ENCODE results near the gene ELFN2.

Gene ELFN2

DNA sequence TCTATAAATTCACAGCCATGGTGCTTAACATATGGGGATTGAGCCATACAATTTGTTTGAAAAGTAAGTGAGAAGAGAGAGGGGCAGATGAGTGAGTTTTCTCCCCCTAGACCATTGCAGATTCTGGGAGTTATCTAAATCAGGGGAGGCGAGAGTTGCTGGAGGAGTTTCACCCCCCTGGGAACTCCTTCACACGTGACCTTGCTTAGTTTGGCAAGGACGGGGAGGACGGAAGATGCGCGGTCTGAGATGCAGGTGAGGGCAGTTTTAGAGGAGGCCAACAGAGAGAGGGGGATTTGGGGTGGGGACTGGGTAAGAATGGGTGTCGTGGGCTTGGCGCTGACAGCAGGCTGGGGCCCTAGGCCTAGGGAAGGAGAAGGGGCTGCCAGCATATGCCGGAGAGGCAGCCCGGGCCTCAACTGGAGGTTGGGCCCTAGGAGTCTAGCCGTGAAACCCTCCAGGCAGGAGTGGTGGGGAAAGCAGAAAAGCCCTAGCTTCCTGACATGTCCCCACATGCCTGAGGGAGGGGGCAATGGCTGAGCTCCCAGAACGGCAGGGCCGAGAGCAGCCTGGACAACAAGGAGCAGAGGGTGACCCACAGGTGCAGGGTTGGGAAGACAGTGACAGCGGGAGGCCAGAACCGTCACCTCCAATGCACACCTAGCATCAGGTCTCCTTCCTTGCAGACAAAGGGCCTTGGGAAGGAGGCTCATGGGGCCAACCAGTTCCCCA is 63.9 kb downstream of the ELFN2 start:
- Histone ChIP-seq H3K9me3 (ENCODE audit: control insufficient read depth, low read length) (no peaks in the 10 kb centered on the region), H3K79me2 (no peaks in the 10 kb centered on the region), H3K4me3 (ENCODE audit: low read depth, low read length) (no peak overlapping the region), H3K36me3 (ENCODE audit: control insufficient read depth, insufficient read depth, low read length) (no peaks in the 10 kb centered on the region), H2AFZ (no peak overlapping the region), H3K9ac (no peak overlapping the region), H3K4me1 (no peaks in the 10 kb centered on the region), H3K27me3 (ENCODE audit: control insufficient read depth, insufficient read depth, low read length) (no peaks in the 10 kb centered on the region), H3K4me2 (ENCODE audit: low read length) (no peak overlapping the region), H3K27ac (no peak overlapping the region)
- TF ChIP-seq, protein P1, sequence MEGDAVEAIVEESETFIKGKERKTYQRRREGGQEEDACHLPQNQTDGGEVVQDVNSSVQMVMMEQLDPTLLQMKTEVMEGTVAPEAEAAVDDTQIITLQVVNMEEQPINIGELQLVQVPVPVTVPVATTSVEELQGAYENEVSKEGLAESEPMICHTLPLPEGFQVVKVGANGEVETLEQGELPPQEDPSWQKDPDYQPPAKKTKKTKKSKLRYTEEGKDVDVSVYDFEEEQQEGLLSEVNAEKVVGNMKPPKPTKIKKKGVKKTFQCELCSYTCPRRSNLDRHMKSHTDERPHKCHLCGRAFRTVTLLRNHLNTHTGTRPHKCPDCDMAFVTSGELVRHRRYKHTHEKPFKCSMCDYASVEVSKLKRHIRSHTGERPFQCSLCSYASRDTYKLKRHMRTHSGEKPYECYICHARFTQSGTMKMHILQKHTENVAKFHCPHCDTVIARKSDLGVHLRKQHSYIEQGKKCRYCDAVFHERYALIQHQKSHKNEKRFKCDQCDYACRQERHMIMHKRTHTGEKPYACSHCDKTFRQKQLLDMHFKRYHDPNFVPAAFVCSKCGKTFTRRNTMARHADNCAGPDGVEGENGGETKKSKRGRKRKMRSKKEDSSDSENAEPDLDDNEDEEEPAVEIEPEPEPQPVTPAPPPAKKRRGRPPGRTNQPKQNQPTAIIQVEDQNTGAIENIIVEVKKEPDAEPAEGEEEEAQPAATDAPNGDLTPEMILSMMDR (IDR thresholded peaks at IDR 0.05), result no peak

DNA sequence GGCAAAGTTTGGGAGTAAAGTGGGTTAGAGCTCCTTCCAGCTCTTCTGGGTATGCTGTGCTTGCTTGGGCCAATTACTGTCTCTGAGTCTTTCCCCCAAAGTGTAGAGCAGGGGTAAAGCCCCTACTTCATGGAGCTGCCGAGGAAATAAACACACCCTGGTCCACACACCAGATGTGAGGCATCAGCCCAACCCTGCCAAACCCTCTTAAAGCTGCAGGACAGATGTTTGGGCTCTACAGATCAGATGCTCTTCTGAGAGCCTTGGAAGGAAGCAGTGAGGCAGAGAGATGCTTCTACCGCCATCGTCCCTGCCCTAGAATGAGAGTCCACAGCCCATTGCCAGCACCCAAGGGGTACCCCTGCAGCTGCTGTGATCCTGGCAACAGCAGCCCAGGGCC is 64.7 kb downstream of the ELFN2 start:
- Histone ChIP-seq H2AFZ (no peak overlapping the region), H3K27ac (no peak overlapping the region), H3K9ac (no peak overlapping the region), H3K79me2 (no peaks in the 10 kb centered on the region), H3K9me3 (ENCODE audit: control insufficient read depth, low read length) (no peaks in the 10 kb centered on the region), H3K4me3 (ENCODE audit: low read depth, low read length) (no peak overlapping the region), H3K4me2 (ENCODE audit: low read length) (no peak overlapping the region), H3K36me3 (ENCODE audit: control insufficient read depth, insufficient read depth, low read length) (no peaks in the 10 kb centered on the region), H3K27me3 (ENCODE audit: control insufficient read depth, insufficient read depth, low read length) (no peaks in the 10 kb centered on the region), H3K4me1 (no peaks in the 10 kb centered on the region)
- TF ChIP-seq, protein P1 (IDR thresholded peaks at IDR 0.05), result no peak

DNA sequence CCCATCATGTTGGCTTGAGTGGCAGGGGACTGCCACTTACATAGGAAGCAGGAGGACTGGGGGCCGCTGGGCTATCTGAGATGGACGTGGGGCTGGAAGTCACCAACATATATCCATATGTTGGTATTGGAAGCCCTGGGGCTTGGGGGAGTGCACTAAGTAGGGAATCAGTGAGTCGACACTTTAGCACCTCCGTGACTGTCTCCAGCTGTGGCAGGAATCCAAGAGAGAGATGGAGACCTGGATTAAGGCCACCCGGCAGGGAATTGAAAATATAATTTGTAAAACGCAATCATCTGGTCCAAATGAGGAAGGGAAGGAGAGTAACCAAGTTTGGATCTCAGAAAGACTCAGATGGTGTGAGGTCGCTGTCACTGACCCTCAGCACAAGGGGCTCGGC is 68.4 kb downstream of the ELFN2 start:
- H3K79me2 ChIP-seq, result no peaks in the 10 kb centered on the region
- H3K4me1 ChIP-seq, result no peaks in the 10 kb centered on the region
- TF ChIP-seq, protein P1 (IDR thresholded peaks at IDR 0.05), result no peak
- no peak overlapping the region for H2AFZ ChIP-seq
- H3K4me3 ChIP-seq (ENCODE audit: low read depth, low read length), result no peak overlapping the region
- H3K9me3 ChIP-seq (ENCODE audit: control insufficient read depth, low read length), result no peaks in the 10 kb centered on the region
- no peak overlapping the region for H3K9ac ChIP-seq
- no peak overlapping the region for H3K27ac ChIP-seq
- H3K4me2 ChIP-seq (ENCODE audit: low read length), result no peak overlapping the region
- H3K27me3 ChIP-seq (ENCODE audit: control insufficient read depth, insufficient read depth, low read length), result no peaks in the 10 kb centered on the region
- no peaks in the 10 kb centered on the region for H3K36me3 ChIP-seq (ENCODE audit: control insufficient read depth, insufficient read depth, low read length)

DNA sequence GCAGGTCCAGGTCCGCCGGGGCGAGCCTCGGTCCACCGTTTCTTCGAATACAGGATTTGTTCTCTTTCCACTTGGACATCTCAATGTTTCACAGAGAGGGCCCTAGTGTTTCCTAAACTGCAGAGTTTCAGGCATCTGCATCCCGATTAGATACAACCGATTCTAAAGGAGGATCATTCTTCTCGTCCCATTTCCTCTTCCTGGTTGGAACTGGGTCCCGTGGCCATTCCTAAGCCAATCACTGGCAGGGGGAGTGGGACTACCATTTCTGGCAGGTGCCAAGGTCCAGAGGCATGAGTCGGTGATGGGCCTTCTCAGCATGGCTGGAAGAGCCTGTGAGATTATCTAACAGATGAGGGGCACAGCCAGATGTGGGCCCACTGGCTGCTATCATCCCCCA is 68.9 kb downstream of the ELFN2 start:
- Histone ChIP-seq H3K9me3 (ENCODE audit: control insufficient read depth, low read length) (no peaks in the 10 kb centered on the region), H3K4me2 (ENCODE audit: low read length) (no peak overlapping the region), H2AFZ (no peak overlapping the region), H3K27me3 (ENCODE audit: control insufficient read depth, insufficient read depth, low read length) (no peaks in the 10 kb centered on the region), H3K36me3 (ENCODE audit: control insufficient read depth, insufficient read depth, low read length) (no peaks in the 10 kb centered on the region), H3K9ac (no peak overlapping the region), H3K4me3 (ENCODE audit: low read depth, low read length) (no peak overlapping the region), H3K27ac (no peak overlapping the region), H3K79me2 (no peaks in the 10 kb centered on the region), H3K4me1 (no peaks in the 10 kb centered on the region)
- TF ChIP-seq, protein P1 (IDR thresholded peaks at IDR 0.05), result no peak

DNA sequence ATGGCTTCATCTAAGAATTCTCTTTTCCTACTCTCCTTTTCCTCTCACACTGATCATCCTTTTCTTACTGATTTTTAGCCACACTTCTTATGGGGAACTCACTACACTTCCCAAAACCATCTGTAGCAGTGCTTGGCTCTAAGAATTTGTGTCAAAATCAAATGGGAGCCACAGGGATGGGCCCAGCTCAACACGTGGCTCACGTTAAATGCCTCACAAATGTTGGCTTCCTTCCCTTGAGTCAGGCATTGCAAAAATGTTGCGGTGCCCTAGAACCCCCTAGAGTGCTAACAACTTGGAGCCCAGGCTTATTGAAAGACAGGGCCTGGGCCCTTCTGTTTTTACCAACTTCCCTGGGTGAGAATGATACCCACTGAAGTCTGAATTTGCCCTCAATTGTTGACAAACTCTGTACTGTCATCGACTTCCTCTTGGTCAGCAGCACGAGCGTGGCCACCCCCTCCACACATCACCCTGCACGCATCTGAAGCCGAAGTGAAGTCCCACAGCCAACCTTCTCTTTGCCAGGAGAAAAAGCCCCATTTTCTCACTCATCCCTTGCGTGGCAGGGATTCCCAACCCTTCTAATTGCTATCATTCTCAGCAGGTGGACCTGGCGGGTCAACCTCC is 69.7 kb downstream of the ELFN2 start:
- no peaks in the 10 kb centered on the region for H3K27me3 ChIP-seq (ENCODE audit: control insufficient read depth, insufficient read depth, low read length)
- H3K36me3 ChIP-seq (ENCODE audit: control insufficient read depth, insufficient read depth, low read length), result no peaks in the 10 kb centered on the region
- no peak overlapping the region for H3K27ac ChIP-seq
- H3K4me3 ChIP-seq (ENCODE audit: low read depth, low read length), result no peak overlapping the region
- no peaks in the 10 kb centered on the region for H3K9me3 ChIP-seq (ENCODE audit: control insufficient read depth, low read length)
- TF ChIP-seq, protein P1 (IDR thresholded peaks at IDR 0.05), result no peak
- no peak overlapping the region for H2AFZ ChIP-seq
- H3K9ac ChIP-seq, result no peak overlapping the region
- H3K79me2 ChIP-seq, result no peaks in the 10 kb centered on the region
- no peaks in the 10 kb centered on the region for H3K4me1 ChIP-seq
- H3K4me2 ChIP-seq (ENCODE audit: low read length), result no peak overlapping the region

Measured in parathyroid adenoma (tissue), 2 donors.